HEK293 (cell line): ENCODE measurements around the gene ABHD8.

Experiments
- CTCF ChIA-PET: fragments of 350-600 bp; formaldehyde crosslinking; extraction: SDS; loops from one replicate; lab custom pipeline; 2021; ENCODE audit warnings: antibody characterized with exemption; lab: Yijun Ruan, JAX
- POLR2A ChIA-PET: fragments of 300-600 bp; formaldehyde crosslinking; extraction: SDS; loops from one replicate; lab custom pipeline; 2020; ENCODE audit warnings: antibody characterized with exemption, inconsistent platforms; lab: Yijun Ruan, JAX
- H3K27ac ChIP-seq: fragments of 200-500 bp; sonication (Bioruptor generic); 2 replicates; pipeline ENCODE4 v1.5.1; 2014; ENCODE audit warnings: low read depth, low read length, control low read depth, inconsistent platforms; ENCODE audit errors: extremely low read depth
- H3K36me3 ChIP-seq, 2 experiments: fragments of 200-500 bp in 1 of 2; sonication (Bioruptor generic) in 1 of 2; 1 replicate in 1 of 2; 2 replicates in 1 of 2; pipeline ENCODE4 v1.5.1; 2014 to 2017; ENCODE audit warnings: inconsistent platforms in 2 of 2, low read length in 2 of 2; ENCODE audit not compliant: control insufficient read depth in 2 of 2, insufficient read depth in 1 of 2
- H3K4me1 ChIP-seq: fragments of 200-500 bp; sonication (Bioruptor generic); 2 replicates; pipeline ENCODE4 v1.5.1; 2014; ENCODE audit warnings: mild to moderate bottlenecking, low read length, inconsistent platforms; ENCODE audit not compliant: control insufficient read depth, insufficient read depth
- H3K4me3 ChIP-seq: 2 replicates; pipeline ENCODE4 v1.5.1; 2011; ENCODE audit warnings: low read depth, mild to moderate bottlenecking, control low read depth, low read length, moderate library complexity
- H3K9me3 ChIP-seq: fragments of 200-500 bp; sonication (Bioruptor generic); 2 replicates; pipeline ENCODE4 v1.5.1; 2014; ENCODE audit warnings: low read depth, low read length, inconsistent platforms; ENCODE audit not compliant: control insufficient read depth, insufficient read depth
- EGR2 ChIP-seq: fragments of 450-650 bp; formaldehyde crosslinking; IDR thresholded peaks from 2 replicates; pipeline ENCODE4 v1.5.1; 2016; ENCODE audit warnings: low read depth, missing biosample characterization, missing genetic modification characterization
- HOXD13 ChIP-seq: sonication (generic); formaldehyde crosslinking; IDR thresholded peaks from 2 replicates; pipeline ENCODE4 v1.8.0; 2022; ENCODE audit warnings: missing genetic modification reagents, borderline replicate concordance
- MYNN ChIP-seq: fragments of 450-650 bp; formaldehyde crosslinking; IDR thresholded peaks from 2 replicates; pipeline ENCODE4 v1.5.1; 2016; ENCODE audit warnings: missing biosample characterization, missing genetic modification characterization, borderline replicate concordance
- OSR2 ChIP-seq: fragments of 450-650 bp; formaldehyde crosslinking; IDR thresholded peaks from 2 replicates; pipeline ENCODE4 v1.5.1; 2016; ENCODE audit warnings: missing biosample characterization, missing genetic modification characterization
- SCRT2 ChIP-seq: fragments of 450-650 bp; formaldehyde crosslinking; IDR thresholded peaks from 2 replicates; pipeline ENCODE4 v1.5.1; 2016; ENCODE audit warnings: missing biosample characterization, missing genetic modification characterization
- ZBTB20 ChIP-seq: fragments of 450-650 bp; formaldehyde crosslinking; IDR thresholded peaks from 2 replicates; pipeline ENCODE4 v1.5.1; 2016; ENCODE audit warnings: missing biosample characterization, missing genetic modification characterization
- ZFHX2 ChIP-seq: fragments of 450-650 bp; formaldehyde crosslinking; conservative IDR thresholded peaks from 2 replicates; pipeline ENCODE4 v1.5.1; 2016; ENCODE audit warnings: missing biosample characterization, missing genetic modification characterization
- ZNF112 ChIP-seq: fragments of 450-650 bp; formaldehyde crosslinking; IDR thresholded peaks from 2 replicates; pipeline ENCODE4 v1.5.0; 2017; ENCODE audit warnings: missing biosample characterization, missing genetic modification characterization
- ZNF121 ChIP-seq: fragments of 450-650 bp; formaldehyde crosslinking; IDR thresholded peaks from 2 replicates; pipeline ENCODE4 v1.5.1; 2016; ENCODE audit warnings: missing biosample characterization, missing genetic modification characterization
- ZNF133 ChIP-seq: fragments of 450-650 bp; formaldehyde crosslinking; IDR thresholded peaks from 2 replicates; pipeline ENCODE4 v1.5.1; 2016; ENCODE audit warnings: missing biosample characterization, missing genetic modification characterization
- ZNF174 ChIP-seq: fragments of 450-650 bp; formaldehyde crosslinking; IDR thresholded peaks from 2 replicates; pipeline ENCODE4 v1.5.0; 2017; ENCODE audit warnings: missing biosample characterization, mild to moderate bottlenecking, missing genetic modification characterization
- ZNF2 ChIP-seq: fragments of 450-650 bp; formaldehyde crosslinking; IDR thresholded peaks from 2 replicates; pipeline ENCODE4 v1.5.1; 2016; ENCODE audit warnings: missing biosample characterization, missing genetic modification characterization
- ZNF223 ChIP-seq: fragments of 450-650 bp; formaldehyde crosslinking; IDR thresholded peaks from 2 replicates; pipeline ENCODE4 v1.5.1; 2016; ENCODE audit warnings: missing biosample characterization, missing genetic modification characterization
- ZNF248 ChIP-seq: fragments of 450-650 bp; formaldehyde crosslinking; IDR thresholded peaks from 2 replicates; pipeline ENCODE4 v1.5.1; 2017; ENCODE audit warnings: missing biosample characterization, missing genetic modification characterization
- ZNF266 ChIP-seq: fragments of 450-650 bp; formaldehyde crosslinking; IDR thresholded peaks from 2 replicates; pipeline ENCODE4 v1.5.1; 2016; ENCODE audit warnings: missing biosample characterization, missing genetic modification characterization, low read depth
- ZNF311 ChIP-seq: fragments of 450-650 bp; formaldehyde crosslinking; IDR thresholded peaks from 2 replicates; pipeline ENCODE4 v1.5.1; 2017; ENCODE audit warnings: missing biosample characterization, missing genetic modification characterization, borderline replicate concordance
- ZNF423 ChIP-seq: fragments of 450-650 bp; formaldehyde crosslinking; IDR thresholded peaks from 2 replicates; pipeline ENCODE4 v1.5.1; 2016; ENCODE audit warnings: missing biosample characterization, missing genetic modification characterization
- ZNF530 ChIP-seq: fragments of 450-650 bp; formaldehyde crosslinking; IDR thresholded peaks from 2 replicates; pipeline ENCODE4 v1.5.1; 2016; ENCODE audit warnings: low read depth, missing biosample characterization, missing genetic modification characterization
- TF ChIP-seq, protein P1 (sequence below): fragments of 450-650 bp; formaldehyde crosslinking; conservative IDR thresholded peaks from 2 replicates; pipeline ENCODE4 v1.5.1; 2016; ENCODE audit warnings: low read depth, missing biosample characterization, missing genetic modification characterization
- TF ChIP-seq, protein P2 (sequence below): fragments of 450-650 bp; formaldehyde crosslinking; IDR thresholded peaks from 2 replicates; pipeline ENCODE4 v1.5.1; 2016; ENCODE audit warnings: missing biosample characterization, missing genetic modification characterization
- TF ChIP-seq, protein P3 (sequence below): fragments of 450-650 bp; formaldehyde crosslinking; IDR thresholded peaks from 2 replicates; pipeline ENCODE4 v1.5.1; 2017; ENCODE audit warnings: missing biosample characterization, mild to moderate bottlenecking, missing genetic modification characterization, moderate library complexity
- TF ChIP-seq, protein P4 (sequence below): fragments of 450-650 bp; formaldehyde crosslinking; IDR thresholded peaks from 2 replicates; pipeline ENCODE4 v1.5.1; 2017; ENCODE audit warnings: missing biosample characterization, missing genetic modification characterization
- TF ChIP-seq, protein P5 (sequence below): fragments of 450-650 bp; formaldehyde crosslinking; IDR thresholded peaks from 2 replicates; pipeline ENCODE4 v1.5.1; 2016; ENCODE audit warnings: missing biosample characterization, missing genetic modification characterization

Gene ABHD8

DNA sequence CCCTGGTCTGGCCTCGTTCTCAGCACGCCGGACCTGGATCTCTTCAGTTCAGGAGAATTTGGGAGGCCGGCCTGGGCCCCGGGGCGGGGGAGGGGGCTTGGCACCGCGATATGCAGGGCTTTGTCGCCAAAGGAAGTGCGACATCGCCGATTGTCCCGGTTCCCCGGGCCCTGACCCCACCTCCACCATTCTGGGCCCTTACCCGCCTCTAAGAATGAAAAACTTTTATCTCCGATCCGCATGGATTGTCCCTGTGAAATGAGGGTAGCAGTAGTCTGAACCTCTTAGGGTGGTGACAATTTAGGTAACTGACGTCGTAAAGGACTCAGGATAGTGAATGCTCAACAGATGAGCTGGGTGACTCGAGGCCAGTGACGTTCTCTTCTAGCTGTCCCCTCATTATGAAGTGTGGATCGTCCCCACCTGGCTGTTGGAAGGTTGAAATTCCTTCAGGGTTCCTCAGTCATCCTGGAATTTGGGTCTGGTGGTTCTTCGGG, 6.8 kb upstream of the ABHD8 start:
- CTCF ChIA-PET = interaction anchor here (0.9 to 1.4 kb wide), 5 partner anchors 18 to 155 kb away, joined by 3 to 6 read pairs (median 4); no protein-coding TSS in a partner anchor
- Histone ChIP-seq H3K4me1 (no peaks in the 10 kb centered on the region), H3K9me3 (no peaks in the 10 kb centered on the region), H3K4me3 (peak overlapping the region; percentile 98), H3K27ac (peak overlapping the region; percentile 26), H3K36me3 (peaks cover 3 to 34% of the 10 kb centered on the region in 2 experiments; a peak in 2 of 3 replicates)
- TF ChIP-seq SCRT2 (tag by site-specific recombination) (peak; percentile 67), ZFHX2 (tag by site-specific recombination) (no peak), ZBTB20 (tag by site-specific recombination) (peak; percentile 66; the same call in 1 of the 2 replicates), ZNF133 (tag by site-specific recombination) (no peak)
- TF ChIP-seq, protein P1, sequence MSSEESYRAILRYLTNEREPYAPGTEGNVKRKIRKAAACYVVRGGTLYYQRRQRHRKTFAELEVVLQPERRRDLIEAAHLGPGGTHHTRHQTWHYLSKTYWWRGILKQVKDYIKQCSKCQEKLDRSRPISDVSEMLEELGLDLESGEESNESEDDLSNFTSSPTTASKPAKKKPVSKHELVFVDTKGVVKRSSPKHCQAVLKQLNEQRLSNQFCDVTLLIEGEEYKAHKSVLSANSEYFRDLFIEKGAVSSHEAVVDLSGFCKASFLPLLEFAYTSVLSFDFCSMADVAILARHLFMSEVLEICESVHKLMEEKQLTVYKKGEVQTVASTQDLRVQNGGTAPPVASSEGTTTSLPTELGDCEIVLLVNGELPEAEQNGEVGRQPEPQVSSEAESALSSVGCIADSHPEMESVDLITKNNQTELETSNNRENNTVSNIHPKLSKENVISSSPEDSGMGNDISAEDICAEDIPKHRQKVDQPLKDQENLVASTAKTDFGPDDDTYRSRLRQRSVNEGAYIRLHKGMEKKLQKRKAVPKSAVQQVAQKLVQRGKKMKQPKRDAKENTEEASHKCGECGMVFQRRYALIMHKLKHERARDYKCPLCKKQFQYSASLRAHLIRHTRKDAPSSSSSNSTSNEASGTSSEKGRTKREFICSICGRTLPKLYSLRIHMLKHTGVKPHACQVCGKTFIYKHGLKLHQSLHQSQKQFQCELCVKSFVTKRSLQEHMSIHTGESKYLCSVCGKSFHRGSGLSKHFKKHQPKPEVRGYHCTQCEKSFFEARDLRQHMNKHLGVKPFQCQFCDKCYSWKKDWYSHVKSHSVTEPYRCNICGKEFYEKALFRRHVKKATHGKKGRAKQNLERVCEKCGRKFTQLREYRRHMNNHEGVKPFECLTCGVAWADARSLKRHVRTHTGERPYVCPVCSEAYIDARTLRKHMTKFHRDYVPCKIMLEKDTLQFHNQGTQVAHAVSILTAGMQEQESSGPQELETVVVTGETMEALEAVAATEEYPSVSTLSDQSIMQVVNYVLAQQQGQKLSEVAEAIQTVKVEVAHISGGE (tag by site-specific recombination) = peak; percentile 96
- TF ChIP-seq, protein P2, sequence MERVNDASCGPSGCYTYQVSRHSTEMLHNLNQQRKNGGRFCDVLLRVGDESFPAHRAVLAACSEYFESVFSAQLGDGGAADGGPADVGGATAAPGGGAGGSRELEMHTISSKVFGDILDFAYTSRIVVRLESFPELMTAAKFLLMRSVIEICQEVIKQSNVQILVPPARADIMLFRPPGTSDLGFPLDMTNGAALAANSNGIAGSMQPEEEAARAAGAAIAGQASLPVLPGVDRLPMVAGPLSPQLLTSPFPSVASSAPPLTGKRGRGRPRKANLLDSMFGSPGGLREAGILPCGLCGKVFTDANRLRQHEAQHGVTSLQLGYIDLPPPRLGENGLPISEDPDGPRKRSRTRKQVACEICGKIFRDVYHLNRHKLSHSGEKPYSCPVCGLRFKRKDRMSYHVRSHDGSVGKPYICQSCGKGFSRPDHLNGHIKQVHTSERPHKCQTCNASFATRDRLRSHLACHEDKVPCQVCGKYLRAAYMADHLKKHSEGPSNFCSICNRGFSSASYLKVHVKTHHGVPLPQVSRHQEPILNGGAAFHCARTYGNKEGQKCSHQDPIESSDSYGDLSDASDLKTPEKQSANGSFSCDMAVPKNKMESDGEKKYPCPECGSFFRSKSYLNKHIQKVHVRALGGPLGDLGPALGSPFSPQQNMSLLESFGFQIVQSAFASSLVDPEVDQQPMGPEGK (tag by site-specific recombination) = peak; percentile 1; the same call in 1 of the 2 replicates
- POLR2A ChIA-PET = interaction anchor here (1.0 to 2.9 kb wide), 6 partner anchors 11 to 683 kb away, joined by 3 to 64 read pairs (median 8); partner anchors contain the start of genes ANO8, BABAM1, GTPBP3 and USE1

DNA sequence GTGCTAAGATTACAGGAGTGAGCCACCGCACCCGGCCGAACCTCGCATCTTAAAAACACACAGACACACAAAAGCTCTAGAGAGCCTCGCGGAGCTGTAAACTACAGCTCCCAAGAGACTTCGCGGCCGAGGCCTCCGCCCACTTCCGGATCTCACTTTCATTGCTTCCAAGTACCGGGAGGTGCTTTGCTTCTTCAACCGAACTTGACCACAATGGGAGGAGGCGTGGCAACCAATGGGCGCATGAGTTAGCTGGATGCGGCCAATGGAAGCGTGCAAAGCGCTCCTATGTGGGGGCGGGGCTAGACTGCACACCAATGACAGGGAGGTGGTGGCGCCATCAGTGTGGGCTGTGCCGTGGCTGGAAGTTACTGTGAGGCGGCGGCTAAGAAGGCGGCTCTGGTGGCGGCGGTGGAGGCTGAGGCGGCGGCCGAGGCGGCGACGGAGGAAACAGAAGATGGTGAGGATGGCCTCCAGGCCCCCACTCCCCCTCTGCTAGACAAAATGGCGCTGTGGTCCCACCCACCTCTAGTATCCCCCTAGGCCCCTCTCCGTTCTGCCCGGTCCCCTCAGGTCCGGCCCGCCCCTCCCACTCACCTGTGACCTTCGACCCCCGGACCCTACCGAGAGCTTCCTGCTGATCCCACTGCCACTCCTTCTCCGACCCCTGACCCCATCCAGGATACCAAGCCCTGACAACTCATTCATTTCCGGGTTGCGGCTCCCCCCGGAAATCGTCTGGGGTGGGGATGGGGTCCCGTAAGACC, 6.2 kb upstream of the ABHD8 start, which contains the start of gene DDA1:
Gene DDA1 (plus strand): TSS at position 366 of the 767 bp plus-strand sequence. CDS start 92 bp downstream, at position 458.
- ChIA-PET POLR2A (interaction anchor here (0.6 to 2.9 kb wide), 18 partner anchors 8 to 682 kb away, joined by 3 to 64 read pairs (median 5); partner anchors contain the start of genes ANO8, BABAM1, GTPBP3 and OCEL1), CTCF (interaction anchor here (0.9 to 1.4 kb wide), 6 partner anchors 17 to 156 kb away, joined by 3 to 7 read pairs (median 4); no protein-coding TSS in a partner anchor)
- Histone ChIP-seq H3K27ac (peak within 1 kb of the TSS; percentile 26), H3K4me1 (no peaks in the 10 kb centered on the region), H3K9me3 (no peaks in the 10 kb centered on the region), H3K4me3 (peak within 1 kb of the TSS; percentile 98), H3K36me3 (peaks cover 0 to 29% of the 10 kb centered on the region in 2 experiments; a peak in 1 of 3 replicates)
- no peak for TF ChIP-seq ZNF121 (tag by site-specific recombination)
- no peak for TF ChIP-seq ZNF266
- no peak for TF ChIP-seq HOXD13
- TF ChIP-seq, protein P3, sequence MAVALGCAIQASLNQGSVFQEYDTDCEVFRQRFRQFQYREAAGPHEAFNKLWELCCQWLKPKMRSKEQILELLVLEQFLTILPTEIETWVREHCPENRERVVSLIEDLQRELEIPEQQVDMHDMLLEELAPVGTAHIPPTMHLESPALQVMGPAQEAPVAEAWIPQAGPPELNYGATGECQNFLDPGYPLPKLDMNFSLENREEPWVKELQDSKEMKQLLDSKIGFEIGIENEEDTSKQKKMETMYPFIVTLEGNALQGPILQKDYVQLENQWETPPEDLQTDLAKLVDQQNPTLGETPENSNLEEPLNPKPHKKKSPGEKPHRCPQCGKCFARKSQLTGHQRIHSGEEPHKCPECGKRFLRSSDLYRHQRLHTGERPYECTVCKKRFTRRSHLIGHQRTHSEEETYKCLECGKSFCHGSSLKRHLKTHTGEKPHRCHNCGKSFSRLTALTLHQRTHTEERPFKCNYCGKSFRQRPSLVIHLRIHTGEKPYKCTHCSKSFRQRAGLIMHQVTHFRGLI (tag by site-specific recombination) = no peak
- TF ChIP-seq EGR2 (tag by site-specific recombination) = peak; percentile 91
- no peak for TF ChIP-seq OSR2
- TF ChIP-seq ZNF2 (tag by site-specific recombination) = no peak
- TF ChIP-seq ZNF174 (tag by site-specific recombination) = no peak
- TF ChIP-seq, protein P4, sequence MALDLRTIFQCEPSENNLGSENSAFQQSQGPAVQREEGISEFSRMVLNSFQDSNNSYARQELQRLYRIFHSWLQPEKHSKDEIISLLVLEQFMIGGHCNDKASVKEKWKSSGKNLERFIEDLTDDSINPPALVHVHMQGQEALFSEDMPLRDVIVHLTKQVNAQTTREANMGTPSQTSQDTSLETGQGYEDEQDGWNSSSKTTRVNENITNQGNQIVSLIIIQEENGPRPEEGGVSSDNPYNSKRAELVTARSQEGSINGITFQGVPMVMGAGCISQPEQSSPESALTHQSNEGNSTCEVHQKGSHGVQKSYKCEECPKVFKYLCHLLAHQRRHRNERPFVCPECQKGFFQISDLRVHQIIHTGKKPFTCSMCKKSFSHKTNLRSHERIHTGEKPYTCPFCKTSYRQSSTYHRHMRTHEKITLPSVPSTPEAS = no peak
- no peak for TF ChIP-seq ZNF112 (tag by site-specific recombination)
- no peak for TF ChIP-seq ZNF423 (tag by site-specific recombination)
- no peak for TF ChIP-seq ZNF248 (tag by site-specific recombination)
- TF ChIP-seq ZNF530 (tag by site-specific recombination) = no peak
- TF ChIP-seq ZNF223 (tag by site-specific recombination) = no peak
- TF ChIP-seq, protein P5, sequence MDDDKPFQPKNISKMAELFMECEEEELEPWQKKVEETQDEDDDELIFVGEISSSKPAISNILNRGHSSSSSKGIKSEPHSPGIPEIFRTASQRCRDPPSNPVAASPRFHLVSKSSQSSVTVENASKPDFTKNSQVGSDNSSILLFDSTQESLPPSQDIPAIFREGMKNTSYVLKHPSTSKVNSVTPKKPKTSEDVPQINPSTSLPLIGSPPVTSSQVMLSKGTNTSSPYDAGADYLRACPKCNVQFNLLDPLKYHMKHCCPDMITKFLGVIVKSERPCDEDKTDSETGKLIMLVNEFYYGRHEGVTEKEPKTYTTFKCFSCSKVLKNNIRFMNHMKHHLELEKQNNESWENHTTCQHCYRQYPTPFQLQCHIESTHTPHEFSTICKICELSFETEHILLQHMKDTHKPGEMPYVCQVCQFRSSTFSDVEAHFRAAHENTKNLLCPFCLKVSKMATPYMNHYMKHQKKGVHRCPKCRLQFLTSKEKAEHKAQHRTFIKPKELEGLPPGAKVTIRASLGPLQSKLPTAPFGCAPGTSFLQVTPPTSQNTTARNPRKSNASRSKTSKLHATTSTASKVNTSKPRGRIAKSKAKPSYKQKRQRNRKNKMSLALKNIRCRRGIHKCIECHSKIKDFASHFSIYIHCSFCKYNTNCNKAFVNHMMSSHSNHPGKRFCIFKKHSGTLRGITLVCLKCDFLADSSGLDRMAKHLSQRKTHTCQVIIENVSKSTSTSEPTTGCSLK (tag by site-specific recombination) = no peak
- TF ChIP-seq ZNF311 (tag by site-specific recombination) = no peak
- TF ChIP-seq MYNN = no peak
